ENCODE results near the gene SCMH1.

The SCMH1 gene

DNA sequence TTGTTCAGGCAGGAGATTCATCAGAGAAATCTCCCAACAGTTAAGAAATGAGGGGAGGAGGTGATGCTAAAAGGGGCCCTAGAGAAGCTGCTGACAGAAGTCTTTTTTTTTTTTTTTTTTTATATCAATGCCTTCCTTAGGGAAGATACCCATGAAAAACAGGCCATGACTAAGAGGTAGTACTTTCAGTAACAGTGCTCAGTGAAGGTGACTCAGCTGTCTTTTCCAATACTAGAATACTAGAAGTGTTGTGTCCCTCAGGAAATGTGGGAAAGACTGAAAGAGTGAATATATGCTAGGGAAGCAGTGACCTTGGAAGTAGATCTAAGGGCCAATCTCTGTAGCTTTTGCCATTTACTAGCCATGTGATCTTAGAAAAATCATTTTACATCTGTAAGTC is 168.1 kb downstream of the SCMH1 start:
- Histone ChIP-seq H3K27ac (ENCODE audit: low read depth, low read length, poor library complexity, severe bottlenecking) (no peak overlapping the region), H3K4me3 (ENCODE audit: low read depth, low read length, poor library complexity, severe bottlenecking) (no peak overlapping the region), H3K27me3 (ENCODE audit: insufficient read depth, low read length) (no peaks in the 10 kb centered on the region), H3F3A (ENCODE audit: insufficient read depth, low read length) (0 out of 2 replicates have a peak, but pooled peaks cover 3% of the 10 kb centered on the region), H3K4me1 (ENCODE audit: insufficient read depth, low read length, severe bottlenecking) (no peaks in the 10 kb centered on the region), H2AFZ (ENCODE audit: low read length) (no peak overlapping the region), H4K20me1 (ENCODE audit: insufficient read depth, low read length) (no peaks in the 10 kb centered on the region), H3K9ac (ENCODE audit: low read length) (no peak overlapping the region), H3K4me2 (ENCODE audit: low read length) (no peak overlapping the region), H3K79me2 (ENCODE audit: insufficient read depth, low read length) (no peaks in the 10 kb centered on the region), H3K36me3 (ENCODE audit: insufficient read depth, low read length) (no peaks in the 10 kb centered on the region; the same call in 1 of the 2 replicates), H3K9me3 (ENCODE audit: low read length) (0 out of 2 replicates have a peak, but pooled peaks cover 4% of the 10 kb centered on the region), H3K9me2 (ENCODE audit: low read depth, low read length) (no peaks in the 10 kb centered on the region)
- TF ChIP-seq, protein P1, sequence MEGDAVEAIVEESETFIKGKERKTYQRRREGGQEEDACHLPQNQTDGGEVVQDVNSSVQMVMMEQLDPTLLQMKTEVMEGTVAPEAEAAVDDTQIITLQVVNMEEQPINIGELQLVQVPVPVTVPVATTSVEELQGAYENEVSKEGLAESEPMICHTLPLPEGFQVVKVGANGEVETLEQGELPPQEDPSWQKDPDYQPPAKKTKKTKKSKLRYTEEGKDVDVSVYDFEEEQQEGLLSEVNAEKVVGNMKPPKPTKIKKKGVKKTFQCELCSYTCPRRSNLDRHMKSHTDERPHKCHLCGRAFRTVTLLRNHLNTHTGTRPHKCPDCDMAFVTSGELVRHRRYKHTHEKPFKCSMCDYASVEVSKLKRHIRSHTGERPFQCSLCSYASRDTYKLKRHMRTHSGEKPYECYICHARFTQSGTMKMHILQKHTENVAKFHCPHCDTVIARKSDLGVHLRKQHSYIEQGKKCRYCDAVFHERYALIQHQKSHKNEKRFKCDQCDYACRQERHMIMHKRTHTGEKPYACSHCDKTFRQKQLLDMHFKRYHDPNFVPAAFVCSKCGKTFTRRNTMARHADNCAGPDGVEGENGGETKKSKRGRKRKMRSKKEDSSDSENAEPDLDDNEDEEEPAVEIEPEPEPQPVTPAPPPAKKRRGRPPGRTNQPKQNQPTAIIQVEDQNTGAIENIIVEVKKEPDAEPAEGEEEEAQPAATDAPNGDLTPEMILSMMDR (IDR thresholded peaks at IDR 0.05; ENCODE audit: low read length): no peak
- TF ChIP-seq EZH2 (IDR thresholded peaks at IDR 0.05; ENCODE audit: borderline replicate concordance, low read length): no peak

DNA sequence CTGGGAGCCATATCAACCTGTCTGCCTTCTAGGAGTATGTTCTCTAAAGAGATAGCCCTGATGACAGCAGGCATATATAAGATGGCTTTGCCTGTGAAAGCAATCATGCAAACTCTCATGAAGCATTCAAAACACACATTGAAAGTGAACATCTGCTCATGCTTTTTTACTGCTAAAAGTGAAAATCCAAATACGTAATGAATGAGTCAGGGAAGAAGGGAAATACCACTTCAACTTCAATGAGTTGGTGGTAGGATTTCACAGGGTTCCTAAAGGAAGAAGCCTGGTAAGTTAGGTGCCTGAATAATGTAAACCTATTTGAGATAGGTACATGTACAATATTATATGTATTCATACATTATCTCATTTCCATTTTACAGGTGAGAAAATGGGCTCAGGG is 170.1 kb downstream of the SCMH1 start:
- Histone ChIP-seq H3K9me3 (ENCODE audit: low read length) (no peaks in the 10 kb centered on the region), H3K9me2 (ENCODE audit: low read depth, low read length) (no peaks in the 10 kb centered on the region), H4K20me1 (ENCODE audit: insufficient read depth, low read length) (no peaks in the 10 kb centered on the region), H3K79me2 (ENCODE audit: insufficient read depth, low read length) (no peaks in the 10 kb centered on the region), H3K9ac (ENCODE audit: low read length) (no peak overlapping the region), H2AFZ (ENCODE audit: low read length) (no peak overlapping the region), H3K4me3 (ENCODE audit: low read depth, low read length, poor library complexity, severe bottlenecking) (no peak overlapping the region), H3K36me3 (ENCODE audit: insufficient read depth, low read length) (no peaks in the 10 kb centered on the region), H3K27ac (ENCODE audit: low read depth, low read length, poor library complexity, severe bottlenecking) (no peak overlapping the region), H3F3A (ENCODE audit: insufficient read depth, low read length) (0 out of 2 replicates have a peak, but pooled peaks cover 3% of the 10 kb centered on the region), H3K4me1 (ENCODE audit: insufficient read depth, low read length, severe bottlenecking) (no peaks in the 10 kb centered on the region), H3K27me3 (ENCODE audit: insufficient read depth, low read length) (no peaks in the 10 kb centered on the region), H3K4me2 (ENCODE audit: low read length) (no peak overlapping the region)
- TF ChIP-seq EZH2 (IDR thresholded peaks at IDR 0.05; ENCODE audit: borderline replicate concordance, low read length): no peak

DNA sequence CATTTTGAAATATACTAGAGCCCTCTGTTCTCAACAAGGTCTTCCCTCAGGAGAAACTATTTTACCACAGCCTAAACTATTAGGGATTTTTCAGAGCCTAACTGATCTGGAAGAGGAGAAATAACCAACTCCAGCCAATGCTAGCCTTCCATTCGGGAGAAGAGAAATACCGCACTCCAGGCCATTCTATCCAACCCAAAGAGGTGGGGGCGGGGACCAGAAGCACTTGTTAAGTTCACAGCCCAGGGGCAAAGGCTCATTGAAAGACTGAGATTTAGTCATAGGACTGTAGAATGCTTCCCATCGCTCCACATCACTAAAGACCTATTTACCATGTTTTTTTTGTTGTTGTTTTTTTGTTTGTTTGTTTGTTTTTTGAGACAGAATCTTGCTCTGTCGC is 185.2 kb downstream of the SCMH1 start:
- Histone ChIP-seq H2AFZ (ENCODE audit: low read length) (no peak overlapping the region), H3K9ac (ENCODE audit: low read length) (no peak overlapping the region), H3F3A (ENCODE audit: insufficient read depth, low read length) (no peaks in the 10 kb centered on the region), H3K9me3 (ENCODE audit: low read length) (no peaks in the 10 kb centered on the region), H3K79me2 (ENCODE audit: insufficient read depth, low read length) (no peaks in the 10 kb centered on the region), H3K4me2 (ENCODE audit: low read length) (no peak overlapping the region), H3K27ac (ENCODE audit: low read depth, low read length, poor library complexity, severe bottlenecking) (no peak overlapping the region), H3K4me1 (ENCODE audit: insufficient read depth, low read length, severe bottlenecking) (no peaks in the 10 kb centered on the region), H3K4me3 (ENCODE audit: low read depth, low read length, poor library complexity, severe bottlenecking) (no peak overlapping the region), H3K9me2 (ENCODE audit: low read depth, low read length) (no peaks in the 10 kb centered on the region), H3K27me3 (ENCODE audit: insufficient read depth, low read length) (no peaks in the 10 kb centered on the region), H4K20me1 (ENCODE audit: insufficient read depth, low read length) (no peaks in the 10 kb centered on the region), H3K36me3 (ENCODE audit: insufficient read depth, low read length) (peaks cover 4% of the 10 kb centered on the region; the same call in 1 of the 2 replicates)
- TF ChIP-seq EZH2 (IDR thresholded peaks at IDR 0.05; ENCODE audit: borderline replicate concordance, low read length): no peak
- TF ChIP-seq, protein P1 (IDR thresholded peaks at IDR 0.05; ENCODE audit: low read length): no peak

DNA sequence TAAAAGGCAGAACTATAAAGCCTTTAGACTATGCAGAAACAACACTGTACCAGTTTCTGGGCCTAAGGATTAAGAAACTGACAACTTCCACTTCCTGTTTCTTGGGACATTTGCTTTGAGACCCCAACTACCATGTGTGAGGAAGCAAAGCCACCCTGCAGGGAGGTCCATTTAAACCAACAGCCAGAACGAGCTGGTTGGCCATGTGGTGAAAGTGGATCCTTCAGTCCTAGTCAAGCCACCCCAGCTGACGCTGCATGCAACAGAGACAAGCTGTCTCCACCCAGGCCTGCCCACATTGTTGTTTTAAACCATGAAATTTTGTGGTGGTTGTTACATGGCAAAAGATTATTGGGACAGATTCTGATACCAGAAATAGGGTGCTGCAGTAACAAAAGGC is 188.8 kb downstream of the SCMH1 start:
- Histone ChIP-seq H3K9me2 (ENCODE audit: low read depth, low read length) (no peaks in the 10 kb centered on the region), H3K4me1 (ENCODE audit: insufficient read depth, low read length, severe bottlenecking) (no peaks in the 10 kb centered on the region), H3K9me3 (ENCODE audit: low read length) (no peaks in the 10 kb centered on the region), H4K20me1 (ENCODE audit: insufficient read depth, low read length) (no peaks in the 10 kb centered on the region), H3K36me3 (ENCODE audit: insufficient read depth, low read length) (no peaks in the 10 kb centered on the region), H3K27ac (ENCODE audit: low read depth, low read length, poor library complexity, severe bottlenecking) (no peak overlapping the region), H3K4me2 (ENCODE audit: low read length) (no peak overlapping the region), H3K9ac (ENCODE audit: low read length) (no peak overlapping the region), H2AFZ (ENCODE audit: low read length) (no peak overlapping the region), H3K4me3 (ENCODE audit: low read depth, low read length, poor library complexity, severe bottlenecking) (no peak overlapping the region), H3K79me2 (ENCODE audit: insufficient read depth, low read length) (no peaks in the 10 kb centered on the region), H3K27me3 (ENCODE audit: insufficient read depth, low read length) (no peaks in the 10 kb centered on the region), H3F3A (ENCODE audit: insufficient read depth, low read length) (no peaks in the 10 kb centered on the region)
- TF ChIP-seq, protein P1 (IDR thresholded peaks at IDR 0.05; ENCODE audit: low read length): no peak
- TF ChIP-seq EZH2 (IDR thresholded peaks at IDR 0.05; ENCODE audit: borderline replicate concordance, low read length): no peak
